OCI-LY1 (cell line): ENCODE results near the gene ACSL4.
A peak's percentile ranks its signal among the peaks of the same experiment; 100 is the strongest.

Experiments used
- H2AFZ ChIP-seq: fragments of 200-600 bp; sonication (generic), shearing (Covaris generic); 2 replicates; pipeline ENCODE4 v1.6.0; 2014; ENCODE audit warnings: antibody characterized with exemption, mild to moderate bottlenecking, low read length
- H3F3A ChIP-seq: fragments of 200-600 bp; sonication (generic), shearing (Covaris generic); 2 replicates; pipeline ENCODE4 v1.6.0; 2014; ENCODE audit warnings: mild to moderate bottlenecking, antibody characterized with exemption, low read length, moderate library complexity; ENCODE audit not compliant: insufficient read depth
- H3K27ac ChIP-seq: fragments of 200-600 bp; sonication (generic); 2 replicates; pipeline ENCODE4 v1.5.1; 2014; ENCODE audit warnings: low read length, mixed run types, mild to moderate bottlenecking, low read depth; ENCODE audit not compliant: poor library complexity, severe bottlenecking
- H3K27me3 ChIP-seq: fragments of 200-600 bp; sonication (generic); 2 replicates; pipeline ENCODE4 v1.6.0; 2014; ENCODE audit warnings: antibody characterized with exemption, mild to moderate bottlenecking, low read length, moderate library complexity; ENCODE audit not compliant: insufficient read depth
- H3K36me3 ChIP-seq: fragments of 200-600 bp; sonication (generic); 2 replicates; pipeline ENCODE4 v1.6.1; 2014; ENCODE audit warnings: mild to moderate bottlenecking, antibody characterized with exemption, low read length, moderate library complexity, mixed read lengths; ENCODE audit not compliant: insufficient read depth
- H3K4me1 ChIP-seq: fragments of 200-600 bp; sonication (generic); 2 replicates; pipeline ENCODE4 v1.5.1; 2014; ENCODE audit warnings: mild to moderate bottlenecking, low read length, moderate library complexity; ENCODE audit not compliant: insufficient read depth, severe bottlenecking
- H3K4me2 ChIP-seq: fragments of 200-600 bp; sonication (generic), shearing (Covaris generic); 2 replicates; pipeline ENCODE4 v1.6.1; 2014; ENCODE audit warnings: low read length
- H3K4me3 ChIP-seq: fragments of 200-600 bp; sonication (generic); 2 replicates; pipeline ENCODE4 v1.5.1; 2014; ENCODE audit warnings: low read length, low read depth, mild to moderate bottlenecking, mixed read lengths; ENCODE audit not compliant: poor library complexity, severe bottlenecking
- H3K79me2 ChIP-seq: fragments of 200-600 bp; shearing (Covaris generic); 2 replicates; pipeline ENCODE4 v1.6.1; 2016; ENCODE audit warnings: mixed run types, low read length, mixed read lengths; ENCODE audit not compliant: insufficient read depth
- H3K9ac ChIP-seq: fragments of 200-600 bp; sonication (generic), shearing (Covaris generic); 2 replicates; pipeline ENCODE4 v1.6.1; 2014; ENCODE audit warnings: mild to moderate bottlenecking, low read length, mixed read lengths
- H3K9me2 ChIP-seq: fragments of 200-600 bp; sonication (generic), shearing (Covaris generic); 2 replicates; pipeline ENCODE4 v1.6.1; 2014; ENCODE audit warnings: low read depth, mild to moderate bottlenecking, low read length, mixed read lengths
- H3K9me3 ChIP-seq: fragments of 200-600 bp; shearing (Covaris generic); 2 replicates; pipeline ENCODE4 v1.6.1; 2014; ENCODE audit warnings: low read length, mixed read lengths
- H4K20me1 ChIP-seq: fragments of 200-600 bp; sonication (generic), shearing (Covaris generic); 2 replicates; pipeline ENCODE4 v1.6.0; 2016; ENCODE audit warnings: mild to moderate bottlenecking, low read length; ENCODE audit not compliant: insufficient read depth
- CTCF ChIP-seq: fragments of 200-600 bp; sonication (generic), shearing (Covaris generic); IDR thresholded peaks from 2 replicates; pipeline ENCODE4 v1.5.1; 2017; ENCODE audit warnings: mild to moderate bottlenecking, antibody characterized with exemption, low read length, moderate library complexity, mixed read lengths
- EZH2 ChIP-seq: fragments of 200-600 bp; sonication (generic), shearing (Covaris generic); IDR thresholded peaks from 2 replicates; pipeline ENCODE4 v1.8.0; 2017; ENCODE audit warnings: borderline replicate concordance, mixed run types, mild to moderate bottlenecking, antibody characterized with exemption, low read length, moderate library complexity, mixed read lengths

Gene ACSL4

GRCh38 chrX:109735202-109735744 is 2.2 kb upstream of the ACSL4 start:
- Histone ChIP-seq H3K27ac (no peak overlapping the region), H3K4me2 (no peak overlapping the region), H2AFZ (no peak overlapping the region), H3K9ac (no peak overlapping the region), H3K79me2 (peaks cover 27% of the 10 kb centered on the region), H3K9me3 (no peaks in the 10 kb centered on the region), H3K9me2 (no peaks in the 10 kb centered on the region), H3K27me3 (no peaks in the 10 kb centered on the region), H3K4me3 (no peak overlapping the region), H3K36me3 (peaks cover 3% of the 10 kb centered on the region; the same call in 1 of the 2 replicates), H4K20me1 (no peaks in the 10 kb centered on the region), H3F3A (no peaks in the 10 kb centered on the region), H3K4me1 (peaks cover 15% of the 10 kb centered on the region)
- TF ChIP-seq EZH2 (no peak), CTCF (no peak)

GRCh38 chrX:109733613-109734083 is 591 bp upstream of the ACSL4 start:
- TF ChIP-seq CTCF: no peak
- TF ChIP-seq EZH2: no peak
- no peaks in the 10 kb centered on the region for H3K27me3 ChIP-seq
- peaks cover 14% of the 10 kb centered on the region for H3K36me3 ChIP-seq
- H3K9me2 ChIP-seq: no peaks in the 10 kb centered on the region
- H4K20me1 ChIP-seq: no peaks in the 10 kb centered on the region
- H3K4me3 ChIP-seq: peak overlapping the region; percentile 99
- H3K4me1 ChIP-seq: peaks cover 19% of the 10 kb centered on the region
- no peak overlapping the region for H3K27ac ChIP-seq
- H3K79me2 ChIP-seq: peaks cover 40% of the 10 kb centered on the region
- no peaks in the 10 kb centered on the region for H3F3A ChIP-seq
- peak overlapping the region; percentile 71 for H2AFZ ChIP-seq
- H3K4me2 ChIP-seq: peak overlapping the region; percentile 97
- H3K9me3 ChIP-seq: no peaks in the 10 kb centered on the region
- peak overlapping the region; percentile 71 for H3K9ac ChIP-seq

- Histone ChIP-seq H3K27me3 (no peaks in the 10 kb centered on the region), H2AFZ (no peak overlapping the region), H3K4me2 (peak overlapping the region; percentile 88), H3K9ac (peak overlapping the region; percentile 99), H3K4me3 (peak overlapping the region; percentile 99), H4K20me1 (no peaks in the 10 kb centered on the region), H3K9me2 (no peaks in the 10 kb centered on the region), H3K27ac (peak overlapping the region; percentile 72), H3K36me3 (peaks cover 14% of the 10 kb centered on the region), H3K4me1 (peaks cover 31% of the 10 kb centered on the region), H3F3A (no peaks in the 10 kb centered on the region), H3K9me3 (no peaks in the 10 kb centered on the region), H3K79me2 (peaks cover 55% of the 10 kb centered on the region)
- TF ChIP-seq CTCF (no peak), EZH2 (no peak)
These were observed 848 bp downstream of the ACSL4 start for GRCh38 chrX:109732017-109732801.
